ENCODE results near the gene ARID3A.

The ARID3A gene

GRCh38 chr19:931860-932647, 6.2 kb downstream of the ARID3A start:
- no peak for DNase-seq

GRCh38 chr19:932648-933552, 7.1 kb downstream of the ARID3A start:
- no peak for DNase-seq

GRCh38 chr19:933553-933882, 7.7 kb downstream of the ARID3A start:
- DNase-seq, result no peak

- no peak for DNase-seq
Measured at GRCh38 chr19:934197-934840, 8.5 kb downstream of the ARID3A start.

- no peak for DNase-seq
Measured at GRCh38 chr19:934865-935479, 9.1 kb downstream of the ARID3A start.

- no peak for DNase-seq
Measured at GRCh38 chr19:936175-936546, 10.3 kb downstream of the ARID3A start.

- DNase-seq, result no peak
Measured at GRCh38 chr19:937259-937694, 11.4 kb downstream of the ARID3A start.

GRCh38 chr19:938233-938923, 12.5 kb downstream of the ARID3A start:
- DNase-seq, result no peak

GRCh38 chr19:939439-939838, 13.6 kb downstream of the ARID3A start:
- DNase-seq, result no peak

GRCh38 chr19:939922-940321, 14.1 kb downstream of the ARID3A start:
- DNase-seq, result no peak

- peak; percentile 63 for DNase-seq
Measured at GRCh38 chr19:940591-941291, 14.9 kb downstream of the ARID3A start.

GRCh38 chr19:941292-942132, 15.7 kb downstream of the ARID3A start:
- DNase-seq, result no peak

- DNase-seq, result no peak
Measured at GRCh38 chr19:942133-942645, 16.4 kb downstream of the ARID3A start.

- no peak for DNase-seq
Measured at GRCh38 chr19:943551-944170, 17.8 kb downstream of the ARID3A start.

- DNase-seq, result no peak
Measured at GRCh38 chr19:944171-944567, 18.3 kb downstream of the ARID3A start.

GRCh38 chr19:944663-945241, 18.9 kb downstream of the ARID3A start:
- DNase-seq, result peak; percentile 74

GRCh38 chr19:945401-946252, 19.8 kb downstream of the ARID3A start:
- DNase-seq, result no peak

- DNase-seq, result no peak
Measured at GRCh38 chr19:947090-947706, 21.4 kb downstream of the ARID3A start.

Measured in DMS79 (cell line).